ENCODE data around the gene PLEKHG5. TPM values are rescaled to one million over a fixed set of nuclear protein-coding genes. Genes with fewer than 3 reads are reported as not detected.
A peak's percentile ranks its signal among the peaks of the same experiment; 100 is the strongest.

The PLEKHG5 gene
- total RNA-seq, result 10 to 100 TPM; 24.3 to 37.8 (median 32.6) TPM

DNA sequence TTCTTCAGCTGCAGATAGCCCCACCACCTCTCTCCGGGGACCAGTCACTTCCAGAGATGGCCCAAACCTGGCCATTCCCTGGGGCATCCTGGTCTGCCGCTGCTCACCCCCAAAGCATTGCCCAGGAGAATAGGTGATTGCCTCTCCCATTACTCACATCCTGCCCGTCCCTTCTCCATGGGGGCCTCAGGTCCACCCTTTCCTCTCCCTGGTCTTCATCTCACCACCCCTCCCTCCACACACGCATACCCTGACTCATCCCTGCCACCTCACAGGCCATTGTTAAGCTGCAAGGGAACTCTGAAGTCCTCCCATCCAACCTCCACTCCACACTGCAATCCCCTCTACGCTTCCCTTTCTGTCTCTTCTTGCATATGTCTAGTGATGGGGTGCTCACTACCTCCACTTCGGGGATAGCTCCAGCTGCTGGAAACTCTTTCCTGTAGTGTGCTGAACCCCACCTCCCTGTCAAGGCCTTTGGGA lies at the start of gene PLEKHG5:
PLEKHG5 (minus strand) TSS at position 188 of the 483 bp plus-strand sequence. CDS start 14,096 bp downstream, outside the sequence.
- DNase-seq, result no peak
- 42 to 51% methylated on average over 6 of the region's 6 CpGs for WGBS, 2 donors
- H3K27ac ChIP-seq, result peak within 1 kb of the TSS; percentile 90 to 97 (median 93)
- TF ChIP-seq CTCF (IDR thresholded peaks at IDR 0.05), result no peak
- peak in 1 of 4 donors; percentile 18 for TF ChIP-seq POLR2A (IDR thresholded peaks at IDR 0.05)
- no peaks in the 10 kb centered on the region for H3K36me3 ChIP-seq
- H3K9me3 ChIP-seq, result no peaks in the 10 kb centered on the region
- H3K4me3 ChIP-seq, result peak within 1 kb of the TSS; percentile 71 to 80 (median 78)
- H3K27me3 ChIP-seq, result peaks cover 0 to 17% (median 0%) of the 10 kb centered on the region in 4 donors
- intact Hi-C loops (cut with DNase I), result no loop called here
- peaks cover 35 to 87% (median 51%) of the 10 kb centered on the region in 3 donors for H3K4me1 ChIP-seq

- Histone ChIP-seq H3K4me3 (no peak overlapping the region), H3K4me1 (no peaks in the 10 kb centered on the region), H3K36me3 (peaks cover 5 to 90% (median 15%) of the 10 kb centered on the region in 3 donors), H3K27me3 (no peaks in the 10 kb centered on the region), H3K27ac (no peak overlapping the region), H3K9me3 (no peaks in the 10 kb centered on the region)
- no peak for DNase-seq
- intact Hi-C loops (cut with DNase I), result no loop called here
- no peak for TF ChIP-seq POLR2A (IDR thresholded peaks at IDR 0.05)
- no peak for TF ChIP-seq CTCF (IDR thresholded peaks at IDR 0.05)
- 44 to 45% methylated on average over 3 of the region's 3 CpGs for WGBS, 2 donors
These were observed 47.5 kb upstream of the PLEKHG5 start for GRCh38 chr1:6538956-6539355.

GRCh38 chr1:6536291-6536690 lies 44.8 kb upstream of the PLEKHG5 start:
- H3K36me3 ChIP-seq, result peaks cover 21 to 90% (median 24%) of the 10 kb centered on the region in 3 donors
- no peak for TF ChIP-seq CTCF (IDR thresholded peaks at IDR 0.05)
- TF ChIP-seq POLR2A (IDR thresholded peaks at IDR 0.05), result no peak

DNA sequence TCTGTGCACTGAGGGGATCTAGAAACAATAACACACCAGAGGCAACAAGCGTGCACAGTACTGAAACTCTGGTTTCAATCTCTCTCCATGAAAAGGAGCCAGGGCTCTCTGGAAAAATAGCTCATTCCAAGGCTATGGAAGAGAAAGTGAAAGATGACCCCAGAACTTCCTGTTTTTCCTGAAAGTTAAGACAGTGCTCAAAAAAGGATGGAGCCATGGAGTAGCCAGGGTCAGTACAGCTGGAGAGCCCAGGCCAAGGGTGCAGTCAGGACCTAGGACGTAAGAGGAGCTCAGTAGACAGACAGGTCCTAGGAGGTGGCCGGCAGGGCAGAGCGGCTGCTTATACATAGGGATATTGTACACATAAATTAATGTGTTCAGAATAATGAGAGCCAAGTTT lies 43.7 kb upstream of the PLEKHG5 start:
- no peak for DNase-seq
- Histone ChIP-seq H3K36me3 (peaks cover 17 to 90% (median 25%) of the 10 kb centered on the region in 3 donors), H3K27ac (no peak overlapping the region), H3K4me3 (no peak overlapping the region), H3K27me3 (no peaks in the 10 kb centered on the region), H3K4me1 (no peaks in the 10 kb centered on the region), H3K9me3 (no peaks in the 10 kb centered on the region)
- intact Hi-C loops (cut with DNase I), result no loop called here
- no peak for TF ChIP-seq POLR2A (IDR thresholded peaks at IDR 0.05)
- TF ChIP-seq CTCF (IDR thresholded peaks at IDR 0.05), result no peak
- 90 to 94% methylated on average over 4 of the region's 4 CpGs for WGBS, 2 donors

More at GRCh38 chr1:6536291-6536690, 44.8 kb upstream of the PLEKHG5 start:
- Histone ChIP-seq H3K4me1 (no peaks in the 10 kb centered on the region), H3K27ac (no peak overlapping the region), H3K27me3 (no peaks in the 10 kb centered on the region), H3K9me3 (no peaks in the 10 kb centered on the region), H3K4me3 (no peak overlapping the region)
- intact Hi-C loops (cut with DNase I), result no loop called here
- no peak for DNase-seq
- 94 to 97% methylated on average over 3 to 4 of the region's 5 CpGs for WGBS, 2 donors

- intact Hi-C loops (cut with DNase I), result no loop called here
- H3K4me1 ChIP-seq, result no peaks in the 10 kb centered on the region
- H3K36me3 ChIP-seq, result peaks cover 17 to 93% (median 31%) of the 10 kb centered on the region in 3 donors
- no peak overlapping the region for H3K27ac ChIP-seq
- no peaks in the 10 kb centered on the region for H3K9me3 ChIP-seq
- WGBS, 2 donors, result 95% methylated on average over 3 to 6 of the region's 8 CpGs
- TF ChIP-seq POLR2A (IDR thresholded peaks at IDR 0.05) (no peak), CTCF (IDR thresholded peaks at IDR 0.05) (no peak)
- H3K4me3 ChIP-seq, result no peak overlapping the region
- no peak for DNase-seq
- H3K27me3 ChIP-seq, result no peaks in the 10 kb centered on the region
These were observed 42.9 kb upstream of the PLEKHG5 start for GRCh38 chr1:6534248-6534822.

Measured in esophagus squamous epithelium (tissue), 5 donors.